H9 (cell line): ENCODE results near the gene MAPT. TPM values are rescaled to one million over a fixed set of nuclear protein-coding genes. Genes with fewer than 3 reads are reported as not detected.
A peak's percentile ranks its signal among the peaks of the same experiment; 100 is the strongest.

Experiments
- DNase-seq: peaks from one replicate; pipeline ENCODE4 v3.0.0-alpha.2; 2017
- H2AFZ ChIP-seq: one replicate; pipeline ENCODE4 v1.6.1; 2013; ENCODE audit warnings: mild to moderate bottlenecking, low read length, control low read depth, moderate library complexity
- H2AK5ac ChIP-seq: 2 replicates; pipeline ENCODE4 v1.6.1; 2013; ENCODE audit warnings: low read length, control low read depth, mixed read lengths; ENCODE audit not compliant: insufficient read length
- H2BK120ac ChIP-seq: one replicate; pipeline ENCODE4 v1.6.1; 2013; ENCODE audit warnings: low read depth, mild to moderate bottlenecking, low read length, control low read depth, inconsistent platforms; ENCODE audit not compliant: poor library complexity, severe bottlenecking
- H2BK12ac ChIP-seq: 2 replicates; pipeline ENCODE4 v1.6.1; 2013; ENCODE audit warnings: low read length, control low read depth, mixed read lengths, low read depth; ENCODE audit not compliant: insufficient read length
- H2BK15ac ChIP-seq: 2 replicates; pipeline ENCODE4 v1.6.1; 2013; ENCODE audit warnings: low read depth, low read length, control low read depth
- H2BK20ac ChIP-seq: one replicate; pipeline ENCODE4 v1.6.1; 2013; ENCODE audit warnings: low read depth, mild to moderate bottlenecking, low read length, control low read depth, inconsistent platforms; ENCODE audit not compliant: poor library complexity, severe bottlenecking
- H2BK5ac ChIP-seq: 2 replicates; pipeline ENCODE4 v1.6.1; 2013; ENCODE audit warnings: low read length, control low read depth, mixed read lengths; ENCODE audit not compliant: insufficient read length
- H3K14ac ChIP-seq: 2 replicates; pipeline ENCODE4 v1.6.1; 2013; ENCODE audit warnings: low read length, control low read depth; ENCODE audit not compliant: insufficient read depth
- H3K18ac ChIP-seq: 2 replicates; pipeline ENCODE4 v1.6.1; 2013; ENCODE audit warnings: low read depth, mild to moderate bottlenecking, mixed read lengths, low read length, control low read depth; ENCODE audit not compliant: insufficient read length
- H3K23ac ChIP-seq: 2 replicates; pipeline ENCODE4 v1.6.1; 2013; ENCODE audit warnings: low read length, control low read depth, mixed read lengths, low read depth; ENCODE audit not compliant: insufficient read length
- H3K23me2 ChIP-seq: 2 replicates; pipeline ENCODE4 v1.6.1; 2013; ENCODE audit warnings: low read depth, mild to moderate bottlenecking, mixed read lengths, low read length, control low read depth; ENCODE audit not compliant: insufficient read length, poor library complexity, severe bottlenecking
- H3K27ac ChIP-seq: 2 replicates; pipeline ENCODE4 v1.5.1; 2013; ENCODE audit warnings: low read length, control low read depth, mixed read lengths, low read depth; ENCODE audit not compliant: insufficient read length
- H3K27me3 ChIP-seq: 2 replicates; pipeline ENCODE4 v1.6.1; 2013; ENCODE audit warnings: low read length, control low read depth, inconsistent platforms; ENCODE audit not compliant: insufficient read depth
- H3K4ac ChIP-seq: 2 replicates; pipeline ENCODE4 v1.6.1; 2013; ENCODE audit warnings: low read depth, mild to moderate bottlenecking, control low read depth, inconsistent platforms, low read length, moderate library complexity
- H3K4me1 ChIP-seq: 2 replicates; pipeline ENCODE4 v1.6.1; 2013; ENCODE audit warnings: low read length, control low read depth, inconsistent platforms; ENCODE audit not compliant: insufficient read depth
- H3K4me2 ChIP-seq: 2 replicates; pipeline ENCODE4 v1.6.1; 2013; ENCODE audit warnings: low read length, control low read depth, mixed read lengths; ENCODE audit not compliant: insufficient read length, insufficient read depth
- H3K56ac ChIP-seq: 2 replicates; pipeline ENCODE4 v1.6.1; 2013; ENCODE audit warnings: low read depth, mild to moderate bottlenecking, mixed read lengths, low read length, control low read depth; ENCODE audit not compliant: insufficient read length
- H3K79me1 ChIP-seq: 2 replicates; pipeline ENCODE4 v1.6.1; 2013; ENCODE audit warnings: low read depth, mild to moderate bottlenecking, moderate library complexity, low read length, control low read depth, inconsistent platforms; ENCODE audit not compliant: insufficient read depth, poor library complexity, severe bottlenecking
- H3K79me2 ChIP-seq: 2 replicates; pipeline ENCODE4 v1.6.1; 2013; ENCODE audit warnings: low read length, control low read depth, inconsistent platforms; ENCODE audit not compliant: insufficient read depth
- H3K9ac ChIP-seq: 2 replicates; pipeline ENCODE4 v1.6.1; 2013; ENCODE audit warnings: low read length, control low read depth, mixed read lengths; ENCODE audit not compliant: insufficient read length; ENCODE audit errors: extremely low read depth
- H3K9me3 ChIP-seq: one replicate; pipeline ENCODE4 v1.6.1; 2013; ENCODE audit warnings: low read depth, low read length, inconsistent platforms; ENCODE audit not compliant: control insufficient read depth
- H3T11ph ChIP-seq: one replicate; pipeline ENCODE4 v1.6.1; 2013; ENCODE audit warnings: mild to moderate bottlenecking, low read length, control low read depth, inconsistent platforms
- H4K20me1 ChIP-seq: one replicate; pipeline ENCODE4 v1.6.1; 2013; ENCODE audit not compliant: control insufficient read depth, insufficient read length, insufficient read depth
- H4K5ac ChIP-seq: 2 replicates; pipeline ENCODE4 v1.6.1; 2013; ENCODE audit warnings: low read depth, mild to moderate bottlenecking, mixed read lengths, low read length, control low read depth; ENCODE audit not compliant: insufficient read length
- H4K8ac ChIP-seq: replicated peaks from 2 replicates; pipeline ENCODE4 v1.6.1; 2013; ENCODE audit warnings: low read length, control low read depth, mixed read lengths, low read depth; ENCODE audit not compliant: insufficient read length
- H4K91ac ChIP-seq: 2 replicates; pipeline ENCODE4 v1.6.1; 2013; ENCODE audit warnings: low read depth, mild to moderate bottlenecking, moderate library complexity, mixed read lengths, low read length, control low read depth; ENCODE audit not compliant: insufficient read length
- H3K27ac Mint-ChIP-seq, 3 experiments: 2 replicates in 2 of 3; 3 replicates in 1 of 3; pipeline ENCODE4 v1.8.0; 2020 to 2021; ENCODE audit warnings: mixed read lengths in 3 of 3, mild to moderate bottlenecking in 1 of 3, moderate library complexity in 1 of 3
- H3K27me3 Mint-ChIP-seq: 2 replicates; pipeline ENCODE4 v1.8.0; 2021; ENCODE audit warnings: low read depth, mild to moderate bottlenecking, moderate library complexity, mixed read lengths
- H3K36me3 Mint-ChIP-seq, 3 experiments: 2 replicates in 2 of 3; 3 replicates in 1 of 3; pipeline ENCODE4 v1.8.0; 2020 to 2021; ENCODE audit warnings: low read depth in 3 of 3, mixed read lengths in 3 of 3; ENCODE audit not compliant: insufficient read depth in 1 of 3
- H3K4me1 Mint-ChIP-seq, 2 experiments: 2 replicates each; pipeline ENCODE4 v1.8.0; 2020; ENCODE audit warnings: mixed read lengths in 2 of 2
- H3K4me3 Mint-ChIP-seq, 2 experiments: 2 replicates in 1 of 2; 3 replicates in 1 of 2; pipeline ENCODE4 v1.8.0; 2020 to 2021; ENCODE audit warnings: mild to moderate bottlenecking in 2 of 2, mixed read lengths in 2 of 2, moderate library complexity in 1 of 2
- H3K9me3 Mint-ChIP-seq, 2 experiments: 2 replicates in 1 of 2; 3 replicates in 1 of 2; pipeline ENCODE4 v1.8.0; 2020; ENCODE audit warnings: mild to moderate bottlenecking in 2 of 2, mixed read lengths in 2 of 2, moderate library complexity in 1 of 2
- CTCF ChIP-seq: fragments of 200-600 bp; sonication (generic); conservative IDR thresholded peaks from 3 replicates; pipeline ENCODE4 v1.8.0; 2021; ENCODE audit warnings: antibody characterized with exemption, mild to moderate bottlenecking
- WGBS: extraction: QIAGEN DNeasy Blood & Tissue Kit; methylation state at CpG from one replicate; pipeline ENCODE4 v1.1.7; 2013; ENCODE audit warnings: missing lambda C conversion rate, low lambda C conversion rate, mixed read lengths; ENCODE audit not compliant: insufficient read length; ENCODE audit errors: extremely low coverage; 5-methylcytosine and 5-hydroxymethylcytosine counted together
- total RNA-seq: library from RNA; stranded (reverse); gene quantifications from 2 replicates; pipeline ENCODE4 v1.2.1, GENCODE V29; 2021

Gene MAPT
- total RNA-seq, 1 experiment from 2014 or later = 1.6 TPM

- no peak overlapping the region for H2AK5ac ChIP-seq
- H3K4me3 Mint-ChIP-seq = no peak overlapping the region
Observed at GRCh38 chr17:46002311-46002972, 108.1 kb downstream of the MAPT start.

More at GRCh38 chr17:46002311-46002972, 108.1 kb downstream of the MAPT start:
- no peaks in the 10 kb centered on the region; the same call in 1 of the 2 replicates for H3K27me3 Mint-ChIP-seq
- no CpG with 5 or more reads among the region's 8 CpGs for WGBS
- Histone ChIP-seq H4K20me1 (no peaks in the 10 kb centered on the region), H3K23ac (no peak overlapping the region), H2BK120ac (no peak overlapping the region), H3K56ac (no peak overlapping the region), H3K14ac (no peak overlapping the region), H3K27me3 (no peaks in the 10 kb centered on the region), H3K23me2 (no peaks in the 10 kb centered on the region), H2BK5ac (no peak overlapping the region), H3K79me2 (no peaks in the 10 kb centered on the region), H3K4me2 (no peak overlapping the region), H2BK15ac (no peak overlapping the region), H2AFZ (no peak overlapping the region), H2BK12ac (no peak overlapping the region), H2BK20ac (no peak overlapping the region), H4K91ac (no peak overlapping the region), H3K79me1 (no peaks in the 10 kb centered on the region), H3K18ac (no peak overlapping the region), H3T11ph (no peak overlapping the region), H3K4ac (no peak overlapping the region), H3K9me3 (no peaks in the 10 kb centered on the region), H3K27ac (no peak overlapping the region), H4K8ac (no peak overlapping the region), H4K5ac (no peak overlapping the region), H3K4me1 (no peaks in the 10 kb centered on the region), H3K9ac (no peak overlapping the region)
- H3K36me3 Mint-ChIP-seq = no peaks in the 10 kb centered on the region; a peak in 1 of 7 replicates
- peak; percentile 86 for DNase-seq
- H3K4me1 Mint-ChIP-seq = peaks cover 0 to 5% of the 10 kb centered on the region in 2 experiments; a peak in 1 of 4 replicates
- peak; percentile 96 for TF ChIP-seq CTCF
- H3K9me3 Mint-ChIP-seq = peaks cover 0 to 7% of the 10 kb centered on the region in 2 experiments; a peak in 2 of 5 replicates
- 0 out of 7 replicates have a peak overlapping the region, but pooled peaks of 1 of the 3 experiments have one; percentile 27 for H3K27ac Mint-ChIP-seq
